Common myeloid progenitor, CD34-positive (primary cell): ENCODE results near the gene TP53TG3D. TPM values are rescaled to one million over a fixed set of nuclear protein-coding genes. Genes with fewer than 3 reads are reported as not detected.
A peak's percentile ranks its signal among the peaks of the same experiment; 100 is the strongest.
"Not testable (repeated sequence)": the region's sequence is repeated elsewhere in the genome, so short reads cannot be mapped to it uniquely, and the experiment has no call there.

Experiments used
- CTCF ChIA-PET: fragments of 350-600 bp; sonication (Branson Sonifier 250); formaldehyde crosslinking; loops from one replicate; lab custom pipeline; 2021; ENCODE audit warnings: antibody characterized with exemption; lab: Charles Lee
- POLR2A ChIA-PET: fragments of 350-600 bp; sonication (Branson Sonifier 250); formaldehyde crosslinking; loops from one replicate; lab custom pipeline; 2021; ENCODE audit warnings: antibody characterized with exemption; lab: Charles Lee
- DNase-seq, 3 donors: peaks; one replicate each; pipeline versions ENCODE4 v3.0.0 to v3.0.0-alpha.2; 2013
- H3K27ac ChIP-seq, 2 experiments: 1 replicate in 1 of 2; 2 replicates in 1 of 2; pipeline ENCODE4 v1.7.0; 2013; ENCODE audit warnings: inconsistent platforms in 2 of 2, low read length in 2 of 2, mild to moderate bottlenecking in 2 of 2, low read depth in 1 of 2, moderate library complexity in 1 of 2; ENCODE audit not compliant: severe bottlenecking in 2 of 2, insufficient read depth in 1 of 2, poor library complexity in 1 of 2
- H3K27me3 ChIP-seq, 5 experiments: replicated peaks in 2 of 5; 1 replicate in 3 of 5; 2 replicates in 2 of 5; pipeline versions ENCODE4 v1.6.1 to v1.7.0; 2013; ENCODE audit warnings: low read length in 4 of 5, mild to moderate bottlenecking in 2 of 5, moderate library complexity in 2 of 5, inconsistent platforms in 1 of 5; ENCODE audit not compliant: insufficient read depth in 5 of 5, control insufficient read depth in 4 of 5
- H3K36me3 ChIP-seq, 4 experiments: 1 replicate in 2 of 4; 2 replicates in 2 of 4; pipeline versions ENCODE4 v1.6.1 to v1.7.0; 2013; ENCODE audit warnings: low read length in 3 of 4, control low read depth in 1 of 4, mild to moderate bottlenecking in 1 of 4; ENCODE audit not compliant: control insufficient read depth in 4 of 4, insufficient read depth in 4 of 4
- H3K4me1 ChIP-seq, 4 experiments: 1 replicate in 3 of 4; 2 replicates in 1 of 4; pipeline versions ENCODE4 v1.6.1 to v1.7.1; 2013; ENCODE audit warnings: low read length in 3 of 4, mild to moderate bottlenecking in 3 of 4, control low read depth in 1 of 4, inconsistent platforms in 1 of 4, moderate library complexity in 1 of 4; ENCODE audit not compliant: control insufficient read depth in 4 of 4, insufficient read depth in 4 of 4; ENCODE audit errors: control extremely low read depth in 1 of 4
- H3K4me3 ChIP-seq, 7 experiments: 1 replicate in 4 of 7; 2 replicates in 3 of 7; pipeline versions ENCODE4 v1.5.1 to v1.7.0; 2013; ENCODE audit warnings: mild to moderate bottlenecking in 7 of 7, low read length in 6 of 7, moderate library complexity in 6 of 7, inconsistent platforms in 2 of 7, low read depth in 2 of 7, control low read depth in 1 of 7; ENCODE audit not compliant: insufficient read depth in 4 of 7, control insufficient read depth in 1 of 7; ENCODE audit errors: extremely low read depth in 1 of 7
- H3K9me3 ChIP-seq, 5 experiments: 1 replicate in 4 of 5; 2 replicates in 1 of 5; pipeline versions ENCODE4 v1.6.1 to v1.7.1; 2013; ENCODE audit warnings: low read length in 4 of 5, mild to moderate bottlenecking in 2 of 5, inconsistent platforms in 1 of 5, low read depth in 1 of 5, moderate library complexity in 1 of 5; ENCODE audit not compliant: control insufficient read depth in 4 of 5, insufficient read depth in 2 of 5; ENCODE audit errors: control extremely low read depth in 1 of 5
- WGBS: methylation state at CpG from one replicate; pipeline ENCODE4 v1.1.5; 2013; ENCODE audit not compliant: insufficient coverage; 5-methylcytosine and 5-hydroxymethylcytosine counted together
- polyA plus RNA-seq: library from polyadenylated mRNA; unstranded; fragments of 120-200 nt; gene quantifications from one replicate; pipeline ENCODE4 v1.2.1, GENCODE V29; 2013

TP53TG3D gene
- polyA plus RNA-seq = 0.38 TPM

GRCh38 chr16:32252986-32253385 is at the start of gene TP53TG3D:
Gene TP53TG3D (plus strand): TSS chr16:32253286. CDS start chr16:32253354, 68 bp downstream.
- H3K27ac ChIP-seq, H3K9me3 ChIP-seq, DNase-seq, H3K36me3 ChIP-seq, H3K4me1 ChIP-seq, CTCF ChIA-PET, H3K27me3 ChIP-seq, H3K4me3 ChIP-seq, POLR2A ChIA-PET: not testable (repeated sequence)
- WGBS = no CpG with 5 or more reads among the region's 26 CpGs

DNA sequence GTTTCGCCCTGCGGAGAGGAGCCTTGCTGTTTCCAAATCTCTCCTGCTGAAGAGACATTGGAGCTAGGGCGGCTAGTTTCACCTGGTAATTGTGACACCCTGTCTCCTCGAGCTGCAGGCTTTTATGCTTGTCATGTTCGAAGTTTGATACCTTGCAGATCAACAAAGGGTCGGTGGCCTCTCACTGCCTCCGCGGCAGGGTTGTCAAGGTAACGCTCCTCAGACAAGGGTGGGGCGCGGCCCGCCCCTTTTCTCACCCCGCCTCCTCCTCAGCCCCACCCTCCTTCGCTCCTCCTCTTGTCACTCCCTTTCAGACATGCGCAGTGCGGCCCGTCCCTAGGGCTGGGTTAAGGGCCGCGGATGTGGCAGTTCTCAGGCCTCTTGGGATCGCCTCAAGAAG is 421 bp downstream of the TP53TG3D start:
- H3K36me3 ChIP-seq, DNase-seq, POLR2A ChIA-PET, H3K4me1 ChIP-seq, H3K27me3 ChIP-seq, H3K4me3 ChIP-seq, CTCF ChIA-PET, H3K27ac ChIP-seq, H3K9me3 ChIP-seq: not testable (repeated sequence)
- WGBS = no CpG with 5 or more reads among the region's 20 CpGs

- H3K36me3 ChIP-seq, H3K4me3 ChIP-seq, POLR2A ChIA-PET, DNase-seq, H3K9me3 ChIP-seq, CTCF ChIA-PET, H3K4me1 ChIP-seq, H3K27ac ChIP-seq, H3K27me3 ChIP-seq: not testable (repeated sequence)
- WGBS = no CpG with 5 or more reads among the region's 5 CpGs
Measured at GRCh38 chr16:32261526-32261925, 8.4 kb downstream of the TP53TG3D start.

DNA sequence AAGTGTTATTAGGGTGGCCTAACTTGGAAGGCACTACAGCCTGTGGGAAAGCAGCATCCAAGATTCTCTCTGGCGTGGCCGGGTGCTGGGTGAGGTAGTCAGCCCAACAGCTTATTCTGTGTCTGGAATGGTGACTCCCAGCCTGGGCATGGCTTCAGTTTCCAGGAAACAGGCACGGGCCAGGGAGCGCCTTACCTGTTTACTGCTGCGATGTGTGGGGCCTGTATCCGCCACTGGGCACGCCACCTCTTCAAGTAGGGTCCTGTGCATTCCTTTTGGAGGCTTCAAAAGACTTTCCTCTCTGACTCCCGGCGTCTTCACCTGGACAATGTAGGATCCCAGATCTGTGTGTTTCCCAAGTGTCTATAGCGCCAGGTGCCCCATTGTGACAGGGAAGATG is 10.5 kb downstream of the TP53TG3D start:
- DNase-seq, POLR2A ChIA-PET: not testable (repeated sequence)

GRCh38 chr16:32281910-32282309 is 28.8 kb downstream of the TP53TG3D start:
- POLR2A ChIA-PET, DNase-seq: not testable (repeated sequence)
- WGBS = no CpG with 5 or more reads among the region's 1 CpG

More for the DNA sequence above, 10.5 kb downstream of the TP53TG3D start:
- H3K4me1 ChIP-seq, H3K36me3 ChIP-seq, H3K4me3 ChIP-seq, CTCF ChIA-PET, H3K27ac ChIP-seq, H3K9me3 ChIP-seq, H3K27me3 ChIP-seq: not testable (repeated sequence)
- WGBS = 90% methylated on average over 6 of the region's 10 CpGs

DNA sequence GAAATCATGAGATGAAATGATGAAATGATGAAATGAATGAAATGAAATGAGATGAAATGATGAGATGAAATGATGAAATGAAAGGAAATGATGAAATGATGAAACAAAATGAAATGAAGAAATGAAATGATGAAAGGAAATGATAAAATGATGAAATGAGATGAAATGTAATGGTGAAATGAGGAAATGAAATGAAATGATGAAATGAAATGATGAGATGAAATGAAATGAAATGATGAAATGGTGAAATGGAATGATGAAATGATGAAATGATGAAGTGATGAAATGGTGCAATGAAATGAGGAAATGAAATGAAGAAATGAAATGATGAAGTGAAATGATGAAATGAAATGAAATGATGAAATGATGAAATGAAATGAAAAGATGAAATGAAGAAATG is 29.9 kb downstream of the TP53TG3D start:
- CTCF ChIA-PET, H3K4me1 ChIP-seq, H3K27me3 ChIP-seq, DNase-seq, POLR2A ChIA-PET, H3K27ac ChIP-seq, H3K9me3 ChIP-seq, H3K4me3 ChIP-seq, H3K36me3 ChIP-seq: not testable (repeated sequence)

More at GRCh38 chr16:32281910-32282309, 28.8 kb downstream of the TP53TG3D start:
- CTCF ChIA-PET, H3K9me3 ChIP-seq, H3K4me3 ChIP-seq, H3K4me1 ChIP-seq, H3K36me3 ChIP-seq, H3K27ac ChIP-seq, H3K27me3 ChIP-seq: not testable (repeated sequence)

DNA sequence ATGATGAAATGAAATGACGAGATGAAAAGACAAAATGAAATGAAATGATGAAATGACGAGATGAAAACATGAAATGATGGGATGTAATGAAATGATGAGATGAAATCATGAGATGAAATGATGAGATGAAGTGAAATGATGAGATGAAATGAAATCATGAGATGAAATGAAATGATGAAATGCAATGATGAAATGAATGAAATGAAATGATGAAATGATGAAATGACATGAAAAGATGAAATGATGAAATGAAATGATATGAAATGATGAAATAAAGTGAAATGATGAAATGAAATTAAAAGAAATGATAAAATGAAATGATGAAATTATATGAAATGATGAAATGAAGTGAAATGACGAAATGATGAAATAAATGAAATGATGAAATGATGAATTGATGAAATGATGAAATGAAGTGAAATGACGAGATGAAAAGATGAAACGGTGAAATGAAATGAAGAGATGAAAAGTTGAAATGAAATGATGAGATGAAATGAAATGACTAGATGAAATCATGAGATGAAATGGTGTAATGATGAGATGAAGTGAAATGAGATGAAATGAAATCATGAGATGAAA is 30.9 kb downstream of the TP53TG3D start:
- H3K27me3 ChIP-seq, H3K36me3 ChIP-seq, H3K4me1 ChIP-seq, H3K4me3 ChIP-seq, H3K9me3 ChIP-seq, CTCF ChIA-PET, POLR2A ChIA-PET, H3K27ac ChIP-seq: not testable (repeated sequence)
- 79% methylated on average over 5 of the region's 5 CpGs for WGBS
- peak in 1 of 3 donors; percentile 3 for DNase-seq
